ENCODE data around the gene PBXIP1. TPM values are rescaled to one million over a fixed set of nuclear protein-coding genes. Genes with fewer than 3 reads are reported as not detected.
A peak's percentile ranks its signal among the peaks of the same experiment; 100 is the strongest.

Gene PBXIP1
- total and polyA plus RNA-seq, 2 of the 13 experiments (the other 11 are each of a cell fraction or from before 2014, with no cell fraction given), result 16.3 to 31.9 TPM

DNA sequence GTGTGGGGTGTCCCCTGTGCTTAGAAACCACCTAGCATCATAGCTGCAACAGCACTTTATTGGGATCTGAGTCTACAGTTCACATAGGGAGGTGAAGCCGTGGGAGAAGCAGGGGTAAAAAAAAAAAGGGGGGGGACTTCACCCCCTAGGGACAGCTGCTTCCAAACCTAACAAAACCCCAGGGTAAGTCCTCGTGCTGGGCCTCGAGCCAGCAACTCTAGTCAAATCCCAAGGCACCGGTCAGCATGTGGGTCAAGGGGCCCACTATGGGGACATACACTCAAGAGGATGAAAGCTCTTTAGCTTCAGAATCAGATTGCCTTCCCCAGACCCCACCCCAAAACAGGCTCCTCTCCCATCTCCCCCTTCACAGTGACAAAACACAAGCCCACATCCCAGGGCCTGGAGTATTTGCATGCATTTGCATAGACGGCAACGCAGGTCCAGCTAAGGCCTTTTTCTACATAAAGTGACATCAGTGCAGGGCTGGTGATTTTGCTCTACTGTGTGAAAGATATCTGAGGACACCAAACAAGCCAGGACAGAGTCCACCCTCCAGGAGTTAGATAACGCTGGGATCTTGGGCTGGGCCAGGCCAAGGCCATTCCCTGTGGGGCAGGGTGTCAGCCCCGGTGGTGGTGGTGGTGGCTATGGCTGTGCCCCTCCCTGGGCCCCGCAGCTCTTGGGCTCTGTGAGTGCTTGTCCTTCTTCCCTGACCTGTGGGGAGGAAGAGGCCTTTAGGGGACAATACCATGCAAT is 11.3 kb downstream of the PBXIP1 start (continued):
- TF ChIP-seq, protein P1, sequence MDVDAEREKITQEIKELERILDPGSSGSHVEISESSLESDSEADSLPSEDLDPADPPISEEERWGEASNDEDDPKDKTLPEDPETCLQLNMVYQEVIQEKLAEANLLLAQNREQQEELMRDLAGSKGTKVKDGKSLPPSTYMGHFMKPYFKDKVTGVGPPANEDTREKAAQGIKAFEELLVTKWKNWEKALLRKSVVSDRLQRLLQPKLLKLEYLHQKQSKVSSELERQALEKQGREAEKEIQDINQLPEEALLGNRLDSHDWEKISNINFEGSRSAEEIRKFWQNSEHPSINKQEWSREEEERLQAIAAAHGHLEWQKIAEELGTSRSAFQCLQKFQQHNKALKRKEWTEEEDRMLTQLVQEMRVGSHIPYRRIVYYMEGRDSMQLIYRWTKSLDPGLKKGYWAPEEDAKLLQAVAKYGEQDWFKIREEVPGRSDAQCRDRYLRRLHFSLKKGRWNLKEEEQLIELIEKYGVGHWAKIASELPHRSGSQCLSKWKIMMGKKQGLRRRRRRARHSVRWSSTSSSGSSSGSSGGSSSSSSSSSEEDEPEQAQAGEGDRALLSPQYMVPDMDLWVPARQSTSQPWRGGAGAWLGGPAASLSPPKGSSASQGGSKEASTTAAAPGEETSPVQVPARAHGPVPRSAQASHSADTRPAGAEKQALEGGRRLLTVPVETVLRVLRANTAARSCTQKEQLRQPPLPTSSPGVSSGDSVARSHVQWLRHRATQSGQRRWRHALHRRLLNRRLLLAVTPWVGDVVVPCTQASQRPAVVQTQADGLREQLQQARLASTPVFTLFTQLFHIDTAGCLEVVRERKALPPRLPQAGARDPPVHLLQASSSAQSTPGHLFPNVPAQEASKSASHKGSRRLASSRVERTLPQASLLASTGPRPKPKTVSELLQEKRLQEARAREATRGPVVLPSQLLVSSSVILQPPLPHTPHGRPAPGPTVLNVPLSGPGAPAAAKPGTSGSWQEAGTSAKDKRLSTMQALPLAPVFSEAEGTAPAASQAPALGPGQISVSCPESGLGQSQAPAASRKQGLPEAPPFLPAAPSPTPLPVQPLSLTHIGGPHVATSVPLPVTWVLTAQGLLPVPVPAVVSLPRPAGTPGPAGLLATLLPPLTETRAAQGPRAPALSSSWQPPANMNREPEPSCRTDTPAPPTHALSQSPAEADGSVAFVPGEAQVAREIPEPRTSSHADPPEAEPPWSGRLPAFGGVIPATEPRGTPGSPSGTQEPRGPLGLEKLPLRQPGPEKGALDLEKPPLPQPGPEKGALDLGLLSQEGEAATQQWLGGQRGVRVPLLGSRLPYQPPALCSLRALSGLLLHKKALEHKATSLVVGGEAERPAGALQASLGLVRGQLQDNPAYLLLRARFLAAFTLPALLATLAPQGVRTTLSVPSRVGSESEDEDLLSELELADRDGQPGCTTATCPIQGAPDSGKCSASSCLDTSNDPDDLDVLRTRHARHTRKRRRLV (CRISPR knock-in tag; IDR thresholded peaks at IDR 0.05), result peak; percentile 94
- TF ChIP-seq DNMT3B (CRISPR knock-in tag; conservative IDR thresholded peaks at IDR 0.05), result no peak
- TF ChIP-seq, protein P2, sequence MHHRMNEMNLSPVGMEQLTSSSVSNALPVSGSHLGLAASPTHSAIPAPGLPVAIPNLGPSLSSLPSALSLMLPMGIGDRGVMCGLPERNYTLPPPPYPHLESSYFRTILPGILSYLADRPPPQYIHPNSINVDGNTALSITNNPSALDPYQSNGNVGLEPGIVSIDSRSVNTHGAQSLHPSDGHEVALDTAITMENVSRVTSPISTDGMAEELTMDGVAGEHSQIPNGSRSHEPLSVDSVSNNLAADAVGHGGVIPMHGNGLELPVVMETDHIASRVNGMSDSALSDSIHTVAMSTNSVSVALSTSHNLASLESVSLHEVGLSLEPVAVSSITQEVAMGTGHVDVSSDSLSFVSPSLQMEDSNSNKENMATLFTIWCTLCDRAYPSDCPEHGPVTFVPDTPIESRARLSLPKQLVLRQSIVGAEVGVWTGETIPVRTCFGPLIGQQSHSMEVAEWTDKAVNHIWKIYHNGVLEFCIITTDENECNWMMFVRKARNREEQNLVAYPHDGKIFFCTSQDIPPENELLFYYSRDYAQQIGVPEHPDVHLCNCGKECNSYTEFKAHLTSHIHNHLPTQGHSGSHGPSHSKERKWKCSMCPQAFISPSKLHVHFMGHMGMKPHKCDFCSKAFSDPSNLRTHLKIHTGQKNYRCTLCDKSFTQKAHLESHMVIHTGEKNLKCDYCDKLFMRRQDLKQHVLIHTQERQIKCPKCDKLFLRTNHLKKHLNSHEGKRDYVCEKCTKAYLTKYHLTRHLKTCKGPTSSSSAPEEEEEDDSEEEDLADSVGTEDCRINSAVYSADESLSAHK (CRISPR knock-in tag; IDR thresholded peaks at IDR 0.05; ENCODE audit: borderline replicate concordance), result no peak
- TF ChIP-seq, protein P3, sequence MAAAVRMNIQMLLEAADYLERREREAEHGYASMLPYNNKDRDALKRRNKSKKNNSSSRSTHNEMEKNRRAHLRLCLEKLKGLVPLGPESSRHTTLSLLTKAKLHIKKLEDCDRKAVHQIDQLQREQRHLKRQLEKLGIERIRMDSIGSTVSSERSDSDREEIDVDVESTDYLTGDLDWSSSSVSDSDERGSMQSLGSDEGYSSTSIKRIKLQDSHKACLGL (CRISPR knock-in tag; IDR thresholded peaks at IDR 0.05), result no peak
- no peak for TF ChIP-seq U2AF1 (optimal IDR thresholded peaks at IDR 0.05; ENCODE audit: low read depth, low read length)
- TF ChIP-seq, protein P4, sequence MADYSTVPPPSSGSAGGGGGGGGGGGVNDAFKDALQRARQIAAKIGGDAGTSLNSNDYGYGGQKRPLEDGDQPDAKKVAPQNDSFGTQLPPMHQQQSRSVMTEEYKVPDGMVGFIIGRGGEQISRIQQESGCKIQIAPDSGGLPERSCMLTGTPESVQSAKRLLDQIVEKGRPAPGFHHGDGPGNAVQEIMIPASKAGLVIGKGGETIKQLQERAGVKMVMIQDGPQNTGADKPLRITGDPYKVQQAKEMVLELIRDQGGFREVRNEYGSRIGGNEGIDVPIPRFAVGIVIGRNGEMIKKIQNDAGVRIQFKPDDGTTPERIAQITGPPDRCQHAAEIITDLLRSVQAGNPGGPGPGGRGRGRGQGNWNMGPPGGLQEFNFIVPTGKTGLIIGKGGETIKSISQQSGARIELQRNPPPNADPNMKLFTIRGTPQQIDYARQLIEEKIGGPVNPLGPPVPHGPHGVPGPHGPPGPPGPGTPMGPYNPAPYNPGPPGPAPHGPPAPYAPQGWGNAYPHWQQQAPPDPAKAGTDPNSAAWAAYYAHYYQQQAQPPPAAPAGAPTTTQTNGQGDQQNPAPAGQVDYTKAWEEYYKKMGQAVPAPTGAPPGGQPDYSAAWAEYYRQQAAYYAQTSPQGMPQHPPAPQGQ (CRISPR knock-in tag; IDR thresholded peaks at IDR 0.05; ENCODE audit: borderline replicate concordance), result no peak
- no peak for TF ChIP-seq ZKSCAN1 (IDR thresholded peaks at IDR 0.05; ENCODE audit: low read length)
- TF ChIP-seq ZNF3 (CRISPR knock-in tag; IDR thresholded peaks at IDR 0.05), result no peak
- TF ChIP-seq, protein P5, sequence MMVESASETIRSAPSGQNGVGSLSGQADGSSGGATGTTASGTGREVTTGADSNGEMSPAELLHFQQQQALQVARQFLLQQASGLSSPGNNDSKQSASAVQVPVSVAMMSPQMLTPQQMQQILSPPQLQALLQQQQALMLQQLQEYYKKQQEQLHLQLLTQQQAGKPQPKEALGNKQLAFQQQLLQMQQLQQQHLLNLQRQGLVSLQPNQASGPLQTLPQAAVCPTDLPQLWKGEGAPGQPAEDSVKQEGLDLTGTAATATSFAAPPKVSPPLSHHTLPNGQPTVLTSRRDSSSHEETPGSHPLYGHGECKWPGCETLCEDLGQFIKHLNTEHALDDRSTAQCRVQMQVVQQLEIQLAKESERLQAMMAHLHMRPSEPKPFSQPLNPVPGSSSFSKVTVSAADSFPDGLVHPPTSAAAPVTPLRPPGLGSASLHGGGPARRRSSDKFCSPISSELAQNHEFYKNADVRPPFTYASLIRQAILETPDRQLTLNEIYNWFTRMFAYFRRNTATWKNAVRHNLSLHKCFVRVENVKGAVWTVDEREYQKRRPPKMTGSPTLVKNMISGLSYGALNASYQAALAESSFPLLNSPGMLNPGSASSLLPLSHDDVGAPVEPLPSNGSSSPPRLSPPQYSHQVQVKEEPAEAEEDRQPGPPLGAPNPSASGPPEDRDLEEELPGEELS (CRISPR knock-in tag; IDR thresholded peaks at IDR 0.05), result peak; percentile 69; the same call in 1 of the 2 replicates
- TF ChIP-seq ZNF331 (CRISPR knock-in tag; IDR thresholded peaks at IDR 0.05), result peak; percentile 76; the same call in 1 of the 2 replicates
- TF ChIP-seq NAIF1 (CRISPR knock-in tag; IDR thresholded peaks at IDR 0.05; ENCODE audit: borderline replicate concordance), result peak; percentile 64; the same call in 1 of the 2 replicates
- TF ChIP-seq ZNF605 (CRISPR knock-in tag; IDR thresholded peaks at IDR 0.05), result peak; percentile 80
- TF ChIP-seq ZNF546 (CRISPR knock-in tag; conservative IDR thresholded peaks at IDR 0.05), result 0 out of 2 replicates have a peak, but pooled peaks have one; percentile 76
- TF ChIP-seq, protein P6, sequence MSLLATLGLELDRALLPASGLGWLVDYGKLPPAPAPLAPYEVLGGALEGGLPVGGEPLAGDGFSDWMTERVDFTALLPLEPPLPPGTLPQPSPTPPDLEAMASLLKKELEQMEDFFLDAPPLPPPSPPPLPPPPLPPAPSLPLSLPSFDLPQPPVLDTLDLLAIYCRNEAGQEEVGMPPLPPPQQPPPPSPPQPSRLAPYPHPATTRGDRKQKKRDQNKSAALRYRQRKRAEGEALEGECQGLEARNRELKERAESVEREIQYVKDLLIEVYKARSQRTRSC (CRISPR knock-in tag; IDR thresholded peaks at IDR 0.05; ENCODE audit: low read depth), result no peak
